ENCODE data around the gene CDC37L1. TPM values are rescaled to one million over a fixed set of nuclear protein-coding genes. Genes with fewer than 3 reads are reported as not detected.

CDC37L1 gene
- total RNA-seq, 1 donor from 2014 or later, result 23.8 TPM

DNA sequence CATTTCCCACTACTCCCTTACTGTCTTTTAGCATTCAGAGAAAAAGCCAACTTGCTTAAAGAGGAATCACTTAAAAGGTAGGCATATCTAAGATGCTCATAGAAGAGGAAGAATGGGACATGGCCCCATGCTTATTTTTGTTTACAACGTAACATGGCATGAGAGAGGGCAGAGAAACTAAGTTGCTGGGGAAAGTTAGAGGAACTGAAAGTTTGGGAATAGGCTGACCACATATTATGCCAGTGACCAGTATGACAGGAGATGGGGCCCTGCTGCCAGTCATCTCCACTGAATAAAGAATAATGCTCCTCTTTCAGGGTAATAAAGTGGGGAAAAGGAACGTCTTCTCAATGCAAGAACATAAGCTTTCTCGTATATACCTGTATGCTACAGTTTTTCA is 15.4 kb upstream of the CDC37L1 start:
- Histone ChIP-seq H3K27me3 (no peaks in the 10 kb centered on the region), H3K27ac (no peak overlapping the region), H3K36me3 (no peaks in the 10 kb centered on the region), H3K4me1 (peaks cover 48% of the 10 kb centered on the region), H3K4me3 (no peak overlapping the region), H3K9me3 (no peaks in the 10 kb centered on the region)
- DNase-seq (ENCODE audit: extremely low spot score in 2 of 2), result no peak
- TF ChIP-seq POLR2AphosphoS5 (IDR thresholded peaks at IDR 0.05; ENCODE audit: insufficient read depth in 1 of 2, low read depth in 1 of 2), result no peak
- TF ChIP-seq, protein P1, sequence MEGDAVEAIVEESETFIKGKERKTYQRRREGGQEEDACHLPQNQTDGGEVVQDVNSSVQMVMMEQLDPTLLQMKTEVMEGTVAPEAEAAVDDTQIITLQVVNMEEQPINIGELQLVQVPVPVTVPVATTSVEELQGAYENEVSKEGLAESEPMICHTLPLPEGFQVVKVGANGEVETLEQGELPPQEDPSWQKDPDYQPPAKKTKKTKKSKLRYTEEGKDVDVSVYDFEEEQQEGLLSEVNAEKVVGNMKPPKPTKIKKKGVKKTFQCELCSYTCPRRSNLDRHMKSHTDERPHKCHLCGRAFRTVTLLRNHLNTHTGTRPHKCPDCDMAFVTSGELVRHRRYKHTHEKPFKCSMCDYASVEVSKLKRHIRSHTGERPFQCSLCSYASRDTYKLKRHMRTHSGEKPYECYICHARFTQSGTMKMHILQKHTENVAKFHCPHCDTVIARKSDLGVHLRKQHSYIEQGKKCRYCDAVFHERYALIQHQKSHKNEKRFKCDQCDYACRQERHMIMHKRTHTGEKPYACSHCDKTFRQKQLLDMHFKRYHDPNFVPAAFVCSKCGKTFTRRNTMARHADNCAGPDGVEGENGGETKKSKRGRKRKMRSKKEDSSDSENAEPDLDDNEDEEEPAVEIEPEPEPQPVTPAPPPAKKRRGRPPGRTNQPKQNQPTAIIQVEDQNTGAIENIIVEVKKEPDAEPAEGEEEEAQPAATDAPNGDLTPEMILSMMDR (IDR thresholded peaks at IDR 0.05), result no peak
- no peak for TF ChIP-seq POLR2A (IDR thresholded peaks at IDR 0.05)
- intact Hi-C loops (cut with DNase I), result no loop called here

DNA sequence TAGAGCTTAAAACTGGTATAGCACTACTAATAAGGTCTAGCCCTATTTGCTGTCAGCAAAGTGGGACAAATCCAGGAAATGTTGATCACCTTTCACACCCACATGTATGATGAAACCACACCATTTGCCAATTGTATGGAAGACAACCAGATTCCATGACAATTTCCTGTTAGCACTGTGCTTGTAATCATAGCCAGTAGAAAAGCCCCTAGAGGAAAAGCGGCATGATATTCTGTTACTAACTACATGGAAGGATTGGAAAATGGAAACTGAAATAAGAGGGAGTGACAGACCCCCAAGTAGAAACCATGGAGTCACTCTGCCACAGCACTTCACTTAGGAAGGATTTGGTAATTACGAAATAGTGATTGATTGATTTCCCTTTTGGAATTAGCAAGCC is 14.0 kb upstream of the CDC37L1 start:
- intact Hi-C loops (cut with DNase I), result no loop called here
- Histone ChIP-seq H3K27me3 (no peaks in the 10 kb centered on the region), H3K36me3 (no peaks in the 10 kb centered on the region), H3K27ac (peak overlapping the region; percentile 34), H3K9me3 (no peaks in the 10 kb centered on the region), H3K4me3 (peak overlapping the region; percentile 34 to 49), H3K4me1 (peaks cover 48% of the 10 kb centered on the region)
- DNase-seq (ENCODE audit: extremely low spot score in 2 of 2), result no peak
- TF ChIP-seq, protein P1 (IDR thresholded peaks at IDR 0.05), result no peak
- TF ChIP-seq POLR2AphosphoS5 (IDR thresholded peaks at IDR 0.05; ENCODE audit: insufficient read depth in 1 of 2, low read depth in 1 of 2) (no peak), POLR2A (IDR thresholded peaks at IDR 0.05) (no peak)

DNA sequence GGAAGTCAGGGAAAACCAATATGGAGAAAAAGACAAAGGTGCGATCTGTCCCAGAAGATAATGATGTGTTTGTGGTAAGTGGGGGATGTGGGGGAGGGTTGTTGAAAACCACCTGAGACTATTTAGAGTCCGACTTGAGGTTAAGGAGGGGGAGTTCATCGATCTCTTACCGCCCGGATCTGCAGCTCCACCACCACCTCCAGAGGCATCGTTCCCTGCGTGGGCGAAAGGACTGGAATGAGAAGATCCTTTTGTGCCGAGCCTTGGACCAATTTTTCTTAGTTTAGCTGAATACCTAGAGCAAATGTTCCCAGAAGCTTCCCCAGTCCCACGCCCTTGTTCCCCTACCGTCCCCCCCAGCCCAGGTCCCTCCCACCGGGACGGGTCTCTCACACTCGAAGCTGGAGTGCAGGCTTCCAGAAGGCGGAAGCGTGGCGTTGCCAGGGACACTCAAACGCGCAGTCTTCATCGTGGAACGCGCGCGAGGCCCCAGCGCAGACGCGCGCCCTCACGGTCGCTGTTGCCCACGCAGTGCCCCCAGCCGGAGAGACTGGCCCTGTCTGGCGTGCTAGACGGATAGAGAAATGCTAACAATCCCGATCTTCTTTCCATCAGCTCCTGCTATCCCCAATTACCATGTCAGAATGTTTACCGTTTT is 13.2 kb upstream of the CDC37L1 start, which contains the start of gene SPATA6L:
TSS of gene SPATA6L (minus strand) at position 439 of the 658 bp plus-strand sequence. CDS start at position 209, 230 bp downstream.
- DNase-seq (ENCODE audit: extremely low spot score in 2 of 2), result no peak
- peak within 1 kb of the TSS; percentile 34 to 49 for H3K4me3 ChIP-seq
- no peaks in the 10 kb centered on the region for H3K9me3 ChIP-seq
- H3K4me1 ChIP-seq, result peaks cover 48% of the 10 kb centered on the region
- H3K36me3 ChIP-seq, result no peaks in the 10 kb centered on the region
- intact Hi-C loops (cut with DNase I), result no loop called here
- no peaks in the 10 kb centered on the region for H3K27me3 ChIP-seq
- H3K27ac ChIP-seq, result peak within 1 kb of the TSS; percentile 34
- no peak for TF ChIP-seq POLR2A (IDR thresholded peaks at IDR 0.05)
- TF ChIP-seq, protein P1 (IDR thresholded peaks at IDR 0.05), result no peak
- peak in 1 of 2 donors; percentile 67 for TF ChIP-seq POLR2AphosphoS5 (IDR thresholded peaks at IDR 0.05; ENCODE audit: insufficient read depth in 1 of 2, low read depth in 1 of 2)

DNA sequence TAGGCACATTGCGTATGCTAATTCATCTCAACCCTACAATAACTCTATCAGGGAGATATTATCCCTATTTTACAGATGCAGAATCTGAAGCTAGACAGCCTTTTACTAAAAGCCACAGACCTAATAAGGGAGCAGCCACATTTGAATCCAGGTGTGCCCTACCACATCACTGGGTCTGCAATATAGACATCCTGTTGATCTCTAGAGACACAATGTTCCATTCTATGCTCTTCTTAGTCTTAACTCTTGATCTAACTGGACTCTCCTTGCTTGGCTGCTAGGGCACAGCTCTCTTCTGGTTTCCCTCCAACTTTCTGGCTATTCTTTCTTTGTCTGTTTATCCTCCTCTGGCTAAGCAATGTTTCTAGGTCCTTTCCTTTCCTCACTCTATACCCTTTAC is 11.7 kb upstream of the CDC37L1 start:
- no peaks in the 10 kb centered on the region for H3K27me3 ChIP-seq
- peaks cover 37% of the 10 kb centered on the region for H3K4me1 ChIP-seq
- TF ChIP-seq POLR2A (IDR thresholded peaks at IDR 0.05) (no peak), POLR2AphosphoS5 (IDR thresholded peaks at IDR 0.05; ENCODE audit: insufficient read depth in 1 of 2, low read depth in 1 of 2) (no peak)
- TF ChIP-seq, protein P1 (IDR thresholded peaks at IDR 0.05), result no peak
- intact Hi-C loops (cut with DNase I), result no loop called here
- H3K36me3 ChIP-seq, result no peaks in the 10 kb centered on the region
- H3K4me3 ChIP-seq, result no peak overlapping the region
- no peak overlapping the region for H3K27ac ChIP-seq
- DNase-seq (ENCODE audit: extremely low spot score in 2 of 2), result no peak
- no peaks in the 10 kb centered on the region for H3K9me3 ChIP-seq

DNA sequence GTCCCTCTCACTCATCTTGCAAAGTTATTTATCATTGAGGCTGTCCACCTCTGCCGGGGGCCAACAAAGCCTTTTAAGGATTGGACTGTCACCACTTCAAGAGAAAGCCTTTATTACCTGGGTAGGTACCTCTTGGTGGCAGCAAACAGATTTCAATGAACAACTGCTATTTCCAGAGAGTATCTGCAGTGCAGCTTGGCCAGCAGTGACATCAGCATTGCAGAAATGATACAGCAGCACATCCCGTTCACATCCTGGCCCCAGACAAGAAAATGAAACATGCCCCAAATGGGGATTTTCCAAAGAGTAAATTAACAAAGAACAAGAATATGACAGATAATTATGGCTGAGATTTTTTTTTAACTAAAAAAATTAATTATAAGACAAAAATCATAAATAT is 10.8 kb upstream of the CDC37L1 start:
- no peak overlapping the region for H3K4me3 ChIP-seq
- H3K9me3 ChIP-seq, result no peaks in the 10 kb centered on the region
- no peak overlapping the region for H3K27ac ChIP-seq
- no peaks in the 10 kb centered on the region for H3K36me3 ChIP-seq
- TF ChIP-seq POLR2A (IDR thresholded peaks at IDR 0.05), result no peak
- H3K27me3 ChIP-seq, result no peaks in the 10 kb centered on the region
- no peak for DNase-seq (ENCODE audit: extremely low spot score in 2 of 2)
- H3K4me1 ChIP-seq, result peaks cover 28% of the 10 kb centered on the region
- intact Hi-C loops (cut with DNase I), result no loop called here

Measured in vagina (tissue), 2 donors.